Measurements from ENCODE around the gene ISLR2. TPM values are rescaled to one million over a fixed set of nuclear protein-coding genes. Genes with fewer than 3 reads are reported as not detected.

Gene ISLR2
- total RNA-seq, 2 donors from 2014 or later, result not detected

DNA sequence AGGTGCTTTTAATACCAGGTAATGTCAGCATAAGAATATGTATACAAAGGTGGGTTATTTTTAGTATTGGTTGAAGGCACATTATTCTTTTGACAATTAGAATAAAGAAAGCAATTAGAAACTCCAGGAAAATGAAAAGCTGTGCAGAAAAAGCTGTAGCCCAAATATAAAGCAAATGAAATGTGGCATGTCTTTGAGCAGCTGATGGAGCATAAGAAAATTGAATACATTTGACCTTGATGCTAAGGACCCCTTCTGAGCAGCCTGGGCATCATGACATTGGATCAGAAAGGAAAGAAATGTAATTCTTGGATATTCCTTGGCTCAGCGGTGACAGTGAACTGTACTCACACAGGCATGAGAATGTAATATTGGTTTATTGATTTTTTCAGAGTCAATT, 35.1 kb downstream of the ISLR2 start:
- peaks cover 0 to 9% of the 10 kb centered on the region in 2 donors for H3K4me1 ChIP-seq (ENCODE audit: control insufficient read depth in 1 of 2, low read depth in 2 of 2)
- no peak overlapping the region for H3K27ac ChIP-seq
- H3K9me3 ChIP-seq, result no peaks in the 10 kb centered on the region
- no peak for TF ChIP-seq CTCF (IDR thresholded peaks at IDR 0.05)
- no peak for DNase-seq (ENCODE audit: low spot score)
- no peak for ATAC-seq (ENCODE audit: insufficient number of reproducible peaks, low FRiP score, low read depth)
- H3K36me3 ChIP-seq, result no peaks in the 10 kb centered on the region
- H3K4me3 ChIP-seq, result no peak overlapping the region
- no peaks in the 10 kb centered on the region for H3K27me3 ChIP-seq (replicated peaks; ENCODE audit: insufficient read depth)

GRCh38 chr15:74167891-74168331, 37.5 kb downstream of the ISLR2 start:
- H3K27ac ChIP-seq, result no peak overlapping the region
- ATAC-seq (ENCODE audit: insufficient number of reproducible peaks, low FRiP score, low read depth), result no peak
- H3K4me1 ChIP-seq (ENCODE audit: control insufficient read depth in 1 of 2, low read depth in 2 of 2), result peaks cover 4 to 17% of the 10 kb centered on the region in 2 donors
- no peaks in the 10 kb centered on the region for H3K36me3 ChIP-seq
- no peaks in the 10 kb centered on the region for H3K9me3 ChIP-seq
- TF ChIP-seq CTCF (IDR thresholded peaks at IDR 0.05), result no peak
- no peak overlapping the region for H3K4me3 ChIP-seq
- H3K27me3 ChIP-seq (replicated peaks; ENCODE audit: insufficient read depth), result no peaks in the 10 kb centered on the region
- DNase-seq (ENCODE audit: low spot score), result no peak

GRCh38 chr15:74168711-74169126, 38.3 kb downstream of the ISLR2 start:
- Histone ChIP-seq H3K4me1 (ENCODE audit: control insufficient read depth in 1 of 2, low read depth in 2 of 2) (peaks cover 4 to 25% of the 10 kb centered on the region in 2 donors), H3K4me3 (no peak overlapping the region), H3K27ac (no peak overlapping the region), H3K9me3 (no peaks in the 10 kb centered on the region), H3K36me3 (no peaks in the 10 kb centered on the region), H3K27me3 (replicated peaks; ENCODE audit: insufficient read depth) (no peaks in the 10 kb centered on the region)
- ATAC-seq (ENCODE audit: insufficient number of reproducible peaks, low FRiP score, low read depth), result no peak
- TF ChIP-seq CTCF (IDR thresholded peaks at IDR 0.05), result no peak
- DNase-seq (ENCODE audit: low spot score), result no peak

GRCh38 chr15:74170071-74170844, 39.9 kb downstream of the ISLR2 start:
- Histone ChIP-seq H3K9me3 (no peaks in the 10 kb centered on the region), H3K36me3 (no peaks in the 10 kb centered on the region), H3K27me3 (replicated peaks; ENCODE audit: insufficient read depth) (no peaks in the 10 kb centered on the region), H3K4me3 (no peak overlapping the region), H3K4me1 (ENCODE audit: control insufficient read depth in 1 of 2, low read depth in 2 of 2) (peaks cover 4 to 40% of the 10 kb centered on the region in 2 donors), H3K27ac (no peak overlapping the region)
- no peak for ATAC-seq (ENCODE audit: insufficient number of reproducible peaks, low FRiP score, low read depth)
- TF ChIP-seq CTCF (IDR thresholded peaks at IDR 0.05), result no peak
- DNase-seq (ENCODE audit: low spot score), result no peak

GRCh38 chr15:74170875-74171578, 40.6 kb downstream of the ISLR2 start:
- ATAC-seq (ENCODE audit: insufficient number of reproducible peaks, low FRiP score, low read depth), result no peak
- H3K36me3 ChIP-seq, result no peaks in the 10 kb centered on the region
- H3K4me3 ChIP-seq, result no peak overlapping the region
- DNase-seq (ENCODE audit: low spot score), result no peak
- H3K27me3 ChIP-seq (replicated peaks; ENCODE audit: insufficient read depth), result no peaks in the 10 kb centered on the region
- no peak overlapping the region for H3K27ac ChIP-seq
- H3K9me3 ChIP-seq, result no peaks in the 10 kb centered on the region
- no peak for TF ChIP-seq CTCF (IDR thresholded peaks at IDR 0.05)
- H3K4me1 ChIP-seq (ENCODE audit: control insufficient read depth in 1 of 2, low read depth in 2 of 2), result peaks cover 4 to 48% of the 10 kb centered on the region in 2 donors
